Fibroblast of mammary gland (primary cell): ENCODE measurements around the gene DYSF.
"Not testable (repeated sequence)": the region's sequence is repeated elsewhere in the genome, so short reads cannot be mapped to it uniquely, and the experiment has no call there.

Experiments used
- DNase-seq: peaks from one replicate; pipeline ENCODE4 v3.0.0-alpha.2; 2010; ENCODE audit warnings: low read depth
- H3K4me3 ChIP-seq: 2 replicates; pipeline ENCODE4 v1.5.1; 2011; ENCODE audit warnings: low read depth, mild to moderate bottlenecking, low read length, moderate library complexity; ENCODE audit not compliant: control insufficient read depth
- CTCF ChIP-seq: conservative IDR thresholded peaks from 2 replicates; pipeline ENCODE4 v1.5.1; 2011; ENCODE audit warnings: low read depth, low read length, inconsistent platforms; ENCODE audit not compliant: control insufficient read depth, insufficient read depth

Gene DYSF

GRCh38 chr2:71453404-71454220 is at the start of gene DYSF:
Gene DYSF (plus strand): TSS chr2:71453561.
- H3K4me3 ChIP-seq, result peak within 1 kb of the TSS; percentile 36
- no peak for TF ChIP-seq CTCF
- peak; percentile 17 for DNase-seq

- no peak for TF ChIP-seq CTCF
- H3K4me3 ChIP-seq, result no peak overlapping the region
- no peak for DNase-seq
Observed at GRCh38 chr2:71409611-71410010, 43.8 kb upstream of the DYSF start.

GRCh38 chr2:71410696-71411095 is 42.7 kb upstream of the DYSF start:
- DNase-seq, result no peak

GRCh38 chr2:71416866-71417265 is 36.5 kb upstream of the DYSF start:
- not testable (repeated sequence) for H3K4me3 ChIP-seq, DNase-seq

More at GRCh38 chr2:71410696-71411095, 42.7 kb upstream of the DYSF start:
- no peak for TF ChIP-seq CTCF
- no peak overlapping the region for H3K4me3 ChIP-seq

- no peak overlapping the region for H3K4me3 ChIP-seq
- no peak for DNase-seq
- TF ChIP-seq CTCF, result no peak
Observed at GRCh38 chr2:71417300-71418202, 35.8 kb upstream of the DYSF start.

GRCh38 chr2:71419145-71419544 is 34.2 kb upstream of the DYSF start:
- H3K4me3 ChIP-seq, result no peak overlapping the region
- no peak for TF ChIP-seq CTCF
- DNase-seq, result no peak

- DNase-seq, result no peak
- no peak for TF ChIP-seq CTCF
- no peak overlapping the region for H3K4me3 ChIP-seq
Observed at GRCh38 chr2:71419976-71420375, 33.4 kb upstream of the DYSF start.
